Activated CD8-positive, alpha-beta memory T cell treated with anti-CD3 and anti-CD28 coated beads, Interleukin-2, amount 50 U/mL, for 1 hour (primary cell): ENCODE results near the gene USP48.

Source experiments
- DNase-seq: peaks from one replicate; pipeline ENCODE4 v3.0.0-alpha.2; 2020; ENCODE audit errors: extremely low read depth

Gene USP48

GRCh38 chr1:21749109-21749508 lies 33.8 kb downstream of the USP48 start:
- DNase-seq: no peak

GRCh38 chr1:21743476-21743875 lies 39.5 kb downstream of the USP48 start:
- DNase-seq: no peak

GRCh38 chr1:21742578-21742977 lies 40.4 kb downstream of the USP48 start:
- no peak for DNase-seq

GRCh38 chr1:21741206-21741605 lies 41.7 kb downstream of the USP48 start:
- no peak for DNase-seq

- DNase-seq: no peak
Observed at GRCh38 chr1:21736876-21737275, 46.1 kb downstream of the USP48 start.

GRCh38 chr1:21736011-21736410 lies 46.9 kb downstream of the USP48 start:
- no peak for DNase-seq

- DNase-seq: no peak
Observed at GRCh38 chr1:21734526-21734925, 48.4 kb downstream of the USP48 start.

GRCh38 chr1:21732664-21733063 lies 50.3 kb downstream of the USP48 start:
- DNase-seq: no peak

GRCh38 chr1:21725748-21726392 lies 57.1 kb downstream of the USP48 start:
- DNase-seq: no peak

- DNase-seq: no peak
Observed at GRCh38 chr1:21724570-21724969, 58.4 kb downstream of the USP48 start.

GRCh38 chr1:21724098-21724497 lies 58.9 kb downstream of the USP48 start:
- DNase-seq: no peak

GRCh38 chr1:21721295-21721985 lies 61.5 kb downstream of the USP48 start:
- no peak for DNase-seq

GRCh38 chr1:21716169-21716568 lies 66.8 kb downstream of the USP48 start:
- DNase-seq: no peak

GRCh38 chr1:21707891-21708290 lies 75.1 kb downstream of the USP48 start:
- no peak for DNase-seq

GRCh38 chr1:21707086-21707840 lies 75.7 kb downstream of the USP48 start:
- DNase-seq: no peak

- no peak for DNase-seq
Observed at GRCh38 chr1:21706151-21706835, 76.7 kb downstream of the USP48 start.

- no peak for DNase-seq
Observed at GRCh38 chr1:21705303-21705980, 77.5 kb downstream of the USP48 start.

GRCh38 chr1:21704145-21704544 lies 78.8 kb downstream of the USP48 start:
- no peak for DNase-seq

- DNase-seq: no peak
Observed at GRCh38 chr1:21703318-21703963, 79.5 kb downstream of the USP48 start.

- no peak for DNase-seq
Observed at GRCh38 chr1:21702780-21703179, 80.2 kb downstream of the USP48 start.

GRCh38 chr1:21701401-21701800 lies 81.5 kb downstream of the USP48 start:
- no peak for DNase-seq
